Activated CD4-positive, alpha-beta T cell treated with anti-CD3 and anti-CD28 coated beads, Interleukin-2, amount 50 U/mL, for 16 hours (primary cell): ENCODE results near the gene HNRNPU.

Source experiments
- DNase-seq: peaks from one replicate; pipeline ENCODE4 v3.0.0-alpha.2; 2020

HNRNPU gene

DNA sequence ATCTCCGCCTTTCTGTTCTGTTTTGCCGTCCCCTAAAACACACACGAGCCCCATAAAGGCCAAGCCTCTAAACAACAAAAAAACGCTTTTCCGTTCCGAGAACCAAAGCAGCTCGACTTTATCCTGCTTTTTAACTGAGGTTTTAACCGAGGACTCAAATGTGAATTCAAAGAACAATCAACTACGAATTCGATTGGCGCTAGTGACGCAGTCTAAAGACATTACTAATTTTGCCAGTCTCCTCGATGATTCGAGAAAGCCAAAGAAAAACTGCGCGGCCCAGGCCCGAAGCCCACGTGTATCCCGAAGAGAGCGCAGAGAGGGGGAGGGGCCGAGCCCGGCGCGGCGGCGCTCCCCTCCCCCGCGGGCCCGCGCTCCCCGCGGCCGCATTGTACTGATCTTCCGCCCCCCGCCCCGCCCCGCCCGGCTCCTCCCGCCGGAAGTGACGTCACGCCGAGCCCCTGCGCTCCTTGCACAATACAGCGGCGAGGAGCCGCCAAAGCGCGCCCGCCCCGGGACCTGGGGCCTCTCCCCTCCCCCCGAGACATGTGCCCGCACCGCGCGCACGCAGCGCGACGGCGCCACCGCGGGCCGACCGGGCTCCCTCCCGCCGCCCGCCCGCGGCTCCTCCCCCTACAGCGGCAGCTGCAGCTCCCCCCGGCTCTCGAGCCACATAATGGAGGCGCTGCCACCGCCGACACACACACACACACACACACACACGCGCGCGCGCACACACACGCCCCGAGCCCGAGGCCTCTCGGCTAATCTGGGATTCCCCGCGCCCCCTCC, 1.4 kb downstream of the HNRNPU start:
- peak; percentile 95 for DNase-seq

DNA sequence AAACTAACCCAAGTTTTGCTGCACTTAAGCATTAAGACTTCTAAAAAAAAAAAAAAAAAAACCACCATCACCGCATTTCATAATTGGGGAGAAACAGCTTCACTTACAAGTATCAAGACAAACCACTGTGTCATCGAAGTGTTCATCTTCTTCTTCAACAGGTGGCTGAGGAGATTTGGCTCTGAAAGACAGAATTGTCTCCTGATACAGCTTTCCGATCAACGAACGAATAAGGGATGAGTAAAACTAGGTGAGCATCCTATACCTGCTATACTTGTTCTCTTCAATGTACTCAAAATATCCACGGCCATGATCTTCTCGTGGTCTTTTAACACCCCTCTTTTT, 2.0 kb downstream of the HNRNPU start:
- no peak for DNase-seq

- no peak for DNase-seq
Measured at GRCh38 chr1:244861683-244862082, 2.7 kb downstream of the HNRNPU start.

- no peak for DNase-seq
Measured at GRCh38 chr1:244860914-244861610, 3.3 kb downstream of the HNRNPU start.

GRCh38 chr1:244860078-244860477, 4.3 kb downstream of the HNRNPU start:
- no peak for DNase-seq

DNA sequence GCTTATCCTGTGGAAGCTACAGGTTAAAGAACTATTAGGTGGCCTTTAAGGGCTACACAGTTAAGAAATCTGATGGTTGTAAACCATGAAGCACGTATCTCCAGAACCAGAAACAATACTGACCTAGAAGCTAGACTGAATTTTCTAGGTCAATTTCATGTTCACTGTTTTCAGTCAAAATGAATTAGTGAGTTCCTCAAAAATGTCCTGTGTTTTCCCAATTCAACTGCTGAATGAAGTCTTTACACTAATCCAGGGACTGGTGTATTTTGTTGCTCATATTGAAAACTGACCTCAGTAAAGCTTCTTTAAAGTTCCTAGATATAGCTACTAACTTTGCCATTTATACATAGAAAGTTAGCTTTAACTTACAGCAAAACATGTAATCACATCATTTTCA, 6.0 kb downstream of the HNRNPU start:
- DNase-seq, result no peak

- DNase-seq, result no peak
Measured at GRCh38 chr1:244857761-244858160, 6.6 kb downstream of the HNRNPU start.

DNA sequence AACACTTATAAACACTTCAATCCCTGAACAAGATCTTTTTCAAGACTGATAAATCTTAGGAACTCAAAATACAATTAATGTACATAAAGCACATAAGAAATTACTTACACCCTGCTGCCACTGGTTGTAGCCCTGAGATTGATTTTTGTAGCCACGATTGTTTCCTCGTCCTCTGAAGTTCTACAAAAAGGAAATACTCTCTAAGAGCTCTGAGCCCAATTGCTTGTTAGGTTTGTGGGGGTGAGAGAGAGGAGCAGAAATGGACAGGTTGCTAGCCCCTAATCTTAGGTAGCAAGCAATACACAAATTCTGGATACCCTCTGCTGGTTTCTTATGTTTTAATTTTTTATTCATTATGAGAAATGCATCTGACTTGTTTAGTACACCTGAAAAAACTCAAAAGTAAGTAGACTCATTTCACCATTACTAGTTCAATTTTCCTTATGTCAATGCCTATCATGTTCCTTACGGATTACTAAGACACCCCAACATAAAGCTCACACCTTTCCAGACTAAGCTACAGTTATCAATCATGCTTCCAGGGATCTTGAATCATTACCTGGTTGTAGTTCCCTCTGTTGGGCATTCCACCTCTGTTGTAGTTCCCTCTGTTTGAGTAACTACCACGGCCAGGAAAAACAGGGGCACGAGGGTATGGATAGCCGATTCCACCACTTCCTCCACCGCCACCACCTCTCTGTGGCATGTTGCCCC, 9.3 kb downstream of the HNRNPU start:
- no peak for DNase-seq

DNA sequence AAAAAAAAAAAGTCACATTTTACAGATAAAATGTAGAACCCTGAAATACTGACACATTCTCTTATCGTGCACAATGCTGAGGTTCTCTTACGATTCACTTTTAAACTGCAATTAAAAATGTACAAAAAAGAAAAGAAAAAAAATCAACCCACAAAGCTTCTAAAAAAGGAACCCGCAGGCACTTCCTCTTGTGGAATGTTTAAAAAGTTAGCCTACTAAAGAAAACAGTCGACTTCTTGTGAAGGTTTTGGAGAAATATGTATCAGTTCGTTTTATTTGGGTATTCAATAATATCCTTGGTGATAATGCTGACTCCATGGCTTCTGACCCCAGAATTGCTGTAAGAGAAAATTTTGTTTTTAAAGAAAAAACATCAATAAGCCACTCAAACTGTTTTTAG, 10.2 kb downstream of the HNRNPU start:
- DNase-seq, result no peak

- no peak for DNase-seq
Measured at GRCh38 chr1:244852694-244853093, 11.6 kb downstream of the HNRNPU start.

DNA sequence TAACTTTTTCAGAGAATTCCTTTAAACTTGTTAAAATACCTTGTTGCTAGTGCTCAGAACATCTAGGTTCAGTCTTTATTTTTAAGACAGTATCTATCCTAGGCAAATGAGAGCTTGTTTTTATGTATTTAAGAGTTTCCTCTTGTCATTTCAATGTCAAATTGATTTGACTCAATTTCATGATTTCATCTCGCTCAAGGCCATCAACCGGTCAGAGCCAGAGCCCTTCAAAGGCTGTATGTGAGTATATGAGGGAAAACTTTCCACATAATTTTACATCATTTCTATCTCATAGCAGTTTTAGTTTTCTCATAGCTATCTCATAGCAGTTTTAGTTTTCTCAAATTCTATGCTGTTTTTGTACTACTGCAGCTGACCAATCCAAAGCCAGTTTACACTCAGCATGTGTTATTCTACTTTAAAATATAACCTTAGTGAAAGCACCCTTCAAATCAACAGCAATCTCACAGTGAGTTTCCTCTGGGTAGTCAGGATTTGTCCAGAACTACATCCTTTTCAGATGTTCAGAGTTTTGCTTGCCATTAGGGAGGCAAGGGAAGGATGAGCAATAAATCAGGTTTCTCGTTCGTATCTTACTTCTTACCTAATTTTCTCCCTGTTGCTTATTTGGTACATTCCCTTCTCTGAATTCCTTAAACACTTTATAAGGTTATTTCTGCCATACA, 12.7 kb downstream of the HNRNPU start:
- DNase-seq, result no peak

- DNase-seq, result no peak
Measured at GRCh38 chr1:244850896-244851295, 13.4 kb downstream of the HNRNPU start.

- no peak for DNase-seq
Measured at GRCh38 chr1:244850099-244850852, 14.1 kb downstream of the HNRNPU start.

GRCh38 chr1:244849189-244849866, 15.0 kb downstream of the HNRNPU start:
- DNase-seq, result no peak

GRCh38 chr1:244846653-244847052, 17.7 kb downstream of the HNRNPU start:
- no peak for DNase-seq

- DNase-seq, result no peak
Measured at GRCh38 chr1:244844155-244845121, 19.9 kb downstream of the HNRNPU start.

DNA sequence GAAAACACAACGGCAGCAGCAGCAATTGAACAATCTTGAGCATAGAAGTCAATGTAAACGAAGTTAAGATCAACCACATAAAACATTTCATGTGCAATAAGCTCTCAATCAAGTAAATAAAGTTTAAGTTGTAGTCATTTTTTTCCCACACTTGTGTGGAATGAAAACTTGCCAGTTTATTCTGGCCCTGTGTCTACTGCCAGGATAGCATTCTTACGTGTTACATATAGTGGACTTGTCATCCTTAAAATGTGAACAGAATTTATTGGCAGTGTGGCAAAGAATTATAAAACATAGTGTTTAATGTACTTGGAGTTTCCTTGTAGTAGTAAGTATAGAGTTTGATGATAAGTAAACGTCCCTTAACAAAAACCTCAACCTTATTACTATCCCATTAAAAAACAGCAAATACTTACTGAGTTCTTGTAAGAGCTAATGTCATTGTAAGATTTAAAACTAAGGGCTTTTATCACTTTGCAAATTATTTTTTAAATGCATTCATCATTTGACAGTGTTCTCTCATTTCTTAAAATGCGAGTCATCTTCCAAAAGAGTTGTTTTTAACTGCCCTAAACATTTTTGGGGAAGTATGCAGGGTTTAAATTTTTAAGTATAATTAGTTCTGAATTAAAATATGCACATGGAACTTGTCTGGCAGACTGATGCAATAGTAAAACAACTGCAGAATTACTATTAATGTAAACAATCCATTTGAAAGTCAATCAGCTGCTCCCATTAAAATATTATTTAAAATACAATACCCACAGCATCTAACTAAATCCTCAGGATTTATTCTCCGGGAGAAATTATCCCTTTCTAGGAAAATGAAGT, 21.0 kb downstream of the HNRNPU start:
- no peak for DNase-seq

DNA sequence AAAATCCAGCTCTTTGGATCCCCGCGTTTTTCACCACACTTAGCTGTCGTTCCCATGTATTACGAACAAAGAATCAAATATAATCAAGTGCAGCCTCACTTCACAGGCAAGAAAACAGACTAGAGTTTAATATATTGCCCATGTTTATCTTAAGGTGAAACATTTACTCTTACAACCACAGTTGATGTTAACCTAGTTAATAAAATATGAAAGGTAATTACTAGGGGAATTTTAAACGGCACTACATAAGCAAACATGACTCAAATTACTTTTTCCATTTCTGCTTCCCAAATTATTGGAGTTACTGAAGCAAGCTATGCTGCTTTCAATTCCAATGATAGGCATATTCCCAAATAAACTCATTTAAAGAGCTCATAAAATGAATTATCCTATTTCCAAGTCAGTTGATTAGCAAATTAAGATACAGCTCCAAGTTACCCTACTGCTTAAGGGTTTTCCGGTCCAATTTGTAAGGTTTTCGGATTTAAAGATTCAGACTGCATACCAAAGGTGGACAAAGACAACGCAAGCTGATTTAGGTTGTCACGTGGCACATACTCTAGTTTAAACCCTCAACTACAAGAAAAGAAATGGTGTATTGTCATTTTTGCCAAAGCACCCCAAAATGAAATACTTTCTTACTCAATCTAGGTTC, 22.9 kb downstream of the HNRNPU start:
- no peak for DNase-seq

- DNase-seq, result no peak
Measured at GRCh38 chr1:244840219-244840794, 24.0 kb downstream of the HNRNPU start.
